CD8-positive, alpha-beta memory T cell (primary cell): ENCODE measurements around the gene TPM4. TPM values are rescaled to one million over a fixed set of nuclear protein-coding genes. Genes with fewer than 3 reads are reported as not detected.
"Not testable (repeated sequence)": the region's sequence is repeated elsewhere in the genome, so short reads cannot be mapped to it uniquely, and the experiment has no call there.

Source experiments
- CTCF ChIA-PET: fragments of 350-600 bp; sonication (Branson Sonifier 250); formaldehyde crosslinking; loops from one replicate; lab custom pipeline; 2021; ENCODE audit warnings: antibody characterized with exemption; lab: Charles Lee
- POLR2A ChIA-PET: fragments of 350-600 bp; sonication (Branson Sonifier 250); formaldehyde crosslinking; loops from one replicate; lab custom pipeline; 2021; ENCODE audit warnings: antibody characterized with exemption; lab: Charles Lee
- DNase-seq, 5 donors: peaks; one replicate each; pipeline versions ENCODE4 v3.0.0 to v3.0.0-alpha.2; 2020 to 2022; ENCODE audit warnings: mixed read lengths in 1 of 5
- H3K27ac ChIP-seq: one replicate; pipeline ENCODE4 v1.7.0; 2013; ENCODE audit warnings: low read depth, mild to moderate bottlenecking, low read length, moderate library complexity
- H3K27me3 ChIP-seq: 2 replicates; pipeline ENCODE4 v1.7.0; 2013; ENCODE audit warnings: low read length, mild to moderate bottlenecking; ENCODE audit not compliant: insufficient read depth, poor library complexity, severe bottlenecking
- H3K36me3 ChIP-seq: 2 replicates; pipeline ENCODE4 v1.7.0; 2013; ENCODE audit warnings: mild to moderate bottlenecking, low read length, moderate library complexity; ENCODE audit not compliant: insufficient read depth
- H3K4me1 ChIP-seq: 2 replicates; pipeline ENCODE4 v1.7.0; 2013; ENCODE audit warnings: mild to moderate bottlenecking, low read length, moderate library complexity; ENCODE audit not compliant: insufficient read depth
- H3K4me3 ChIP-seq: 2 replicates; pipeline ENCODE4 v1.7.0; 2013; ENCODE audit warnings: mild to moderate bottlenecking, low read length
- H3K9me3 ChIP-seq: 2 replicates; pipeline ENCODE4 v1.7.0; 2013; ENCODE audit warnings: mild to moderate bottlenecking, low read length
- H3K27ac Mint-ChIP-seq, 8 donors: one replicate each; pipeline ENCODE4 v1.8.0; 2020 to 2021; ENCODE audit warnings: mixed read lengths in 8 of 8, mild to moderate bottlenecking in 6 of 8, inconsistent platforms in 3 of 8, moderate library complexity in 3 of 8
- H3K27me3 Mint-ChIP-seq, 2 donors: one replicate each; pipeline ENCODE4 v1.8.0; 2020 to 2021; ENCODE audit warnings: mixed read lengths in 2 of 2, mild to moderate bottlenecking in 1 of 2, moderate library complexity in 1 of 2
- H3K36me3 Mint-ChIP-seq, 3 donors: one replicate each; pipeline ENCODE4 v1.8.0; 2020 to 2021; ENCODE audit warnings: mixed read lengths in 3 of 3, inconsistent platforms in 1 of 3, mild to moderate bottlenecking in 1 of 3
- H3K4me1 Mint-ChIP-seq, 3 donors: one replicate each; pipeline ENCODE4 v1.8.0; 2020 to 2021; ENCODE audit warnings: mixed read lengths in 3 of 3, inconsistent platforms in 1 of 3, mild to moderate bottlenecking in 1 of 3
- H3K4me3 Mint-ChIP-seq, 7 donors: one replicate each; pipeline ENCODE4 v1.8.0; 2020 to 2021; ENCODE audit warnings: mixed read lengths in 7 of 7, mild to moderate bottlenecking in 6 of 7, moderate library complexity in 4 of 7, inconsistent platforms in 2 of 7
- H3K9me3 Mint-ChIP-seq, 5 donors: one replicate each; pipeline ENCODE4 v1.8.0; 2020 to 2022; ENCODE audit warnings: mixed read lengths in 5 of 5, mild to moderate bottlenecking in 3 of 5, moderate library complexity in 2 of 5, inconsistent platforms in 1 of 5
- polyA plus RNA-seq: library from polyadenylated mRNA; unstranded; fragments of 300-500 nt; fragmentation: Illumina TruSeq; gene quantifications from one replicate; pipeline ENCODE4 v1.2.3, GENCODE V29; 2021
- total RNA-seq, 2 experiments: library from RNA; stranded (reverse); gene quantifications; one replicate each; pipeline ENCODE4 v1.2.3, GENCODE V29; 2021

TPM4 gene
- total RNA-seq = 100 to 1,000 TPM; 259 to 270 TPM
- polyA plus RNA-seq = 127 TPM

DNA sequence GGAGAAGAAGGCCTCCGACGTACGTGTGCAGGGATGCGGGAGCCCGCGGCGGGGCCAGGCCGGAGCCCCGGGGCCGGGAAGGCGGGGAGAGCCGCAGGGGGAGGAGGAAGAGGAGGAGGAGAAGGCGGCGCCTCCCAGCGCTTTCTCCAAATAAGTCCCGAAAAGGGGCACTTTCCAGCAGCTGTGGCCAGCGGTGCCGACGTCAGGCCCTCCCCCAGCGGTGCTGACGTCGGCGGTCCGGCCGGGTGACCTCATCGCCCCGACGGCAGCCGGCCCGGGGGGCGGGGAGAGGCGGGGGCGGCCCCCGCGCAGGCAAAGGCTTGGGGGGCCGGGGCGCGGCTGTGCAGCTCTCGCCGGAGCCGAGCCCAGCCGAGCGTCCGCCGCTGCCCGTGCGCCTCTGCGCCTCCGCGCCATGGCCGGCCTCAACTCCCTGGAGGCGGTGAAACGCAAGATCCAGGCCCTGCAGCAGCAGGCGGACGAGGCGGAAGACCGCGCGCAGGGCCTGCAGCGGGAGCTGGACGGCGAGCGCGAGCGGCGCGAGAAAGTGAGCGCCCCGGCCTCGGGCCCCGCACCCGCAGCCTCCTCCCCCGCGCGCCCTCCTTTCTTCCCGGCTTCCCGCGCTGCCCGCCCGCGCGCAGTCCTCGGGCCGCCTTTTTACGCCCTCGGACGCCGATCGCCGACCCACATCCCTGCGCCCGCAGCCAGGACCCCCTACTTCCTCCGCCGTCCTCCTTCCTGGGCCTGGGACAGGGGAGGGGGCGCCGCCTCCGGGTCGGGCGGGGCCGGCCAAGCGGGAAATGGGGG is at the start of gene TPM4:
TPM4 (plus strand) TSS at position 342 of the 804 bp plus-strand sequence; CDS start at position 413, 71 bp downstream.
- peaks cover 74% of the 10 kb centered on the region for H3K4me1 ChIP-seq
- peaks cover 0 to 1% of the 10 kb centered on the region in 2 donors for H3K27me3 Mint-ChIP-seq
- no peaks in the 10 kb centered on the region for H3K9me3 ChIP-seq
- peak within 1 kb of the TSS; percentile 69 for H3K4me3 ChIP-seq
- peak within 1 kb of the TSS; percentile 77 to 95 (median 88) for H3K4me3 Mint-ChIP-seq
- peak within 1 kb of the TSS; percentile 93 to 98 (median 98) for H3K27ac Mint-ChIP-seq
- peaks cover 0 to 13% (median 0%) of the 10 kb centered on the region in 3 donors for H3K36me3 Mint-ChIP-seq
- POLR2A ChIA-PET = interaction anchor here (0.6 to 1.2 kb wide), 4 partner anchors 11 to 240 kb away, joined by 3 to 6 read pairs (median 5); no protein-coding TSS in a partner anchor
- DNase-seq = peak; percentile 71 to 87 (median 82)
- no peaks in the 10 kb centered on the region for H3K27me3 ChIP-seq
- CTCF ChIA-PET = interaction anchor here (1.7 to 9.4 kb wide), 6 partner anchors 9 to 109 kb away, joined by 5 to 71 read pairs (median 8); partner anchors contain the start of genes FAM32A, HSH2D and RAB8A
- peaks cover 7% of the 10 kb centered on the region for H3K36me3 ChIP-seq
- H3K4me1 Mint-ChIP-seq = peaks cover 58 to 78% (median 64%) of the 10 kb centered on the region in 3 donors
- peak within 1 kb of the TSS; percentile 83 for H3K27ac ChIP-seq
- no peaks in the 10 kb centered on the region for H3K9me3 Mint-ChIP-seq

GRCh38 chr19:16026756-16027155 is 49.5 kb upstream of the TPM4 start:
- Mint-ChIP-seq H3K36me3 (no peaks in the 10 kb centered on the region), H3K27ac (no peak overlapping the region), H3K4me1 (peaks cover 0 to 4% (median 0%) of the 10 kb centered on the region in 3 donors), H3K27me3 (no peaks in the 10 kb centered on the region), H3K4me3 (no peak overlapping the region), H3K9me3 (no peaks in the 10 kb centered on the region)
- H3K27ac ChIP-seq = no peak overlapping the region
- DNase-seq = no peak
- no peaks in the 10 kb centered on the region for H3K36me3 ChIP-seq
- CTCF ChIA-PET = no interaction called here
- no peaks in the 10 kb centered on the region for H3K9me3 ChIP-seq
- no peak overlapping the region for H3K4me3 ChIP-seq
- POLR2A ChIA-PET = no interaction called here
- no peaks in the 10 kb centered on the region for H3K27me3 ChIP-seq
- no peaks in the 10 kb centered on the region for H3K4me1 ChIP-seq

GRCh38 chr19:16027528-16027927 is 48.8 kb upstream of the TPM4 start:
- no peak for DNase-seq
- Histone ChIP-seq H3K4me1 (no peaks in the 10 kb centered on the region), H3K9me3 (no peaks in the 10 kb centered on the region), H3K36me3 (no peaks in the 10 kb centered on the region), H3K4me3 (no peak overlapping the region), H3K27me3 (no peaks in the 10 kb centered on the region), H3K27ac (no peak overlapping the region)
- H3K9me3 Mint-ChIP-seq = no peaks in the 10 kb centered on the region
- no peaks in the 10 kb centered on the region for H3K36me3 Mint-ChIP-seq
- ChIA-PET CTCF (no interaction called here), POLR2A (no interaction called here)
- H3K4me1 Mint-ChIP-seq = peaks cover 0 to 4% (median 0%) of the 10 kb centered on the region in 3 donors
- no peaks in the 10 kb centered on the region for H3K27me3 Mint-ChIP-seq
- peak overlapping the region in 1 of 8 donors; percentile 12 for H3K27ac Mint-ChIP-seq
- no peak overlapping the region for H3K4me3 Mint-ChIP-seq

DNA sequence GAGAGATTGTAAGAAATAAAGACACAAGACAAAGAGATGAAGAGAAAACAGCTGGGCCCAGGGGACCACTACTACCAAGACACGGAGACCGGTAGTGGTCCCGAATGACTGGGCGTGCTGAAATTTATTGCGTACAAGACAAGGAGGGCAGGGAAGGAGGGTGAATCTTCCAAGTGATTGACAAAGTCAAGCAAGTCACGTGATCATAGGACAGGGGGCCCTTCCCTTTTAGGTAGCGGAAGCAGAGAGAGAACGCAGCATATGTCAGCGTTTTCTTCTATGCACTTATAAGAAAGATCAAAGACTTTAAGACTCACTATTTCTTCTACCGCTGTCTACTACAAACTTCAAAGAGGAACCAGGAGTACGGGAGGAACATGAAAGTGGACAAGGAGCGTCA is 46.1 kb upstream of the TPM4 start:
- H3K4me3 ChIP-seq, H3K9me3 ChIP-seq, H3K27ac ChIP-seq, H3K27ac Mint-ChIP-seq, H3K4me1 Mint-ChIP-seq, H3K36me3 Mint-ChIP-seq, H3K27me3 ChIP-seq, DNase-seq, H3K4me1 ChIP-seq, H3K27me3 Mint-ChIP-seq, CTCF ChIA-PET, POLR2A ChIA-PET, H3K9me3 Mint-ChIP-seq, H3K36me3 ChIP-seq, H3K4me3 Mint-ChIP-seq: not testable (repeated sequence)

- Mint-ChIP-seq H3K4me3 (no peak overlapping the region), H3K9me3 (no peaks in the 10 kb centered on the region), H3K27ac (no peak overlapping the region), H3K27me3 (no peaks in the 10 kb centered on the region), H3K36me3 (no peaks in the 10 kb centered on the region), H3K4me1 (peaks cover 0 to 4% (median 0%) of the 10 kb centered on the region in 3 donors)
- CTCF ChIA-PET = interaction anchor here (1.2 kb wide), 1 partner anchor 10 kb away, joined by 4 read pairs; no protein-coding TSS in a partner anchor
- H3K27me3 ChIP-seq = no peaks in the 10 kb centered on the region
- DNase-seq = no peak
- H3K4me1 ChIP-seq = no peaks in the 10 kb centered on the region
- no peak overlapping the region for H3K27ac ChIP-seq
- POLR2A ChIA-PET = no interaction called here
- H3K36me3 ChIP-seq = no peaks in the 10 kb centered on the region
- H3K9me3 ChIP-seq = no peaks in the 10 kb centered on the region
- H3K4me3 ChIP-seq = no peak overlapping the region
Measured at GRCh38 chr19:16030964-16031871, 45.1 kb upstream of the TPM4 start.

- Histone ChIP-seq H3K27me3 (no peaks in the 10 kb centered on the region), H3K9me3 (no peaks in the 10 kb centered on the region), H3K4me1 (no peaks in the 10 kb centered on the region), H3K27ac (no peak overlapping the region), H3K36me3 (no peaks in the 10 kb centered on the region), H3K4me3 (no peak overlapping the region)
- ChIA-PET CTCF (interaction anchor here (1.2 to 1.5 kb wide), 2 partner anchors 10 kb away, joined by 4 read pairs; no protein-coding TSS in a partner anchor), POLR2A (no interaction called here)
- DNase-seq = no peak
- Mint-ChIP-seq H3K4me3 (no peak overlapping the region), H3K9me3 (no peaks in the 10 kb centered on the region), H3K36me3 (no peaks in the 10 kb centered on the region), H3K4me1 (peaks cover 0 to 4% (median 0%) of the 10 kb centered on the region in 3 donors), H3K27ac (peak overlapping the region in 1 of 8 donors; percentile 74), H3K27me3 (no peaks in the 10 kb centered on the region)
Measured at GRCh38 chr19:16031872-16032200, 44.5 kb upstream of the TPM4 start.

- Histone ChIP-seq H3K4me3 (no peak overlapping the region), H3K4me1 (no peaks in the 10 kb centered on the region), H3K27ac (no peak overlapping the region), H3K36me3 (no peaks in the 10 kb centered on the region), H3K27me3 (no peaks in the 10 kb centered on the region), H3K9me3 (no peaks in the 10 kb centered on the region)
- no peak for DNase-seq
- ChIA-PET POLR2A (no interaction called here), CTCF (interaction anchor here (1.5 kb wide), 1 partner anchor 9 kb away, joined by 4 read pairs; no protein-coding TSS in a partner anchor)
- peak overlapping the region in 2 of 8 donors; percentile 43 to 81 for H3K27ac Mint-ChIP-seq
- no peak overlapping the region for H3K4me3 Mint-ChIP-seq
- no peaks in the 10 kb centered on the region for H3K27me3 Mint-ChIP-seq
- no peaks in the 10 kb centered on the region for H3K36me3 Mint-ChIP-seq
- H3K9me3 Mint-ChIP-seq = no peaks in the 10 kb centered on the region
- peaks cover 0 to under 1% (median 0%) of the 10 kb centered on the region in 3 donors for H3K4me1 Mint-ChIP-seq
Measured at GRCh38 chr19:16032509-16033135, 43.7 kb upstream of the TPM4 start.
